ENCODE measurements around the gene BIN1. TPM values are rescaled to one million over a fixed set of nuclear protein-coding genes. Genes with fewer than 3 reads are reported as not detected.

Gene BIN1
- total and polyA plus RNA-seq, 7 donors, result 615 to 1,667 (median 1,331) TPM

GRCh38 chr2:127007652-127008051 is 99.3 kb downstream of the BIN1 start:
- no peak for DNase-seq
- intact Hi-C loops (cut with DNase I), result no loop called here
- Histone ChIP-seq H3K9me3 (no peaks in the 10 kb centered on the region), H3K27ac (no peak overlapping the region), H3K4me3 (no peak overlapping the region), H3K4me1 (no peaks in the 10 kb centered on the region), H3K27me3 (ENCODE audit: insufficient read depth in 3 of 3, low read length in 2 of 3) (peaks cover 0 to 13% (median 0%) of the 10 kb centered on the region in 3 donors), H3K36me3 (ENCODE audit: insufficient read depth in 1 of 2, low read depth in 1 of 2) (no peaks in the 10 kb centered on the region)
- TF ChIP-seq CTCF (IDR thresholded peaks at IDR 0.05), result no peak
- no peak for ATAC-seq
- 62 to 80% (median 67%) methylated on average over 3 of the region's 3 CpGs for WGBS, 3 donors

- TF ChIP-seq CTCF (IDR thresholded peaks at IDR 0.05), result no peak
- 77 to 83% (median 80%) methylated on average over 4 of the region's 4 CpGs for WGBS, 3 donors
- H3K27me3 ChIP-seq (ENCODE audit: insufficient read depth in 3 of 3, low read length in 2 of 3), result peaks cover 0 to 8% (median 0%) of the 10 kb centered on the region in 3 donors
- no peaks in the 10 kb centered on the region for H3K9me3 ChIP-seq
- no peaks in the 10 kb centered on the region for H3K36me3 ChIP-seq (ENCODE audit: insufficient read depth in 1 of 2, low read depth in 1 of 2)
- no peak overlapping the region for H3K4me3 ChIP-seq
- ATAC-seq, result no peak
- no peak for DNase-seq
- intact Hi-C loops (cut with DNase I), result no loop called here
- no peaks in the 10 kb centered on the region for H3K4me1 ChIP-seq
- H3K27ac ChIP-seq, result no peak overlapping the region
Measured at GRCh38 chr2:127006962-127007361, 100.0 kb downstream of the BIN1 start.

GRCh38 chr2:127004893-127005600 is 101.9 kb downstream of the BIN1 start:
- 88 to 90% (median 89%) methylated on average over 6 of the region's 6 CpGs for WGBS, 3 donors
- H3K27ac ChIP-seq, result no peak overlapping the region

GRCh38 chr2:127003070-127003800 is 103.7 kb downstream of the BIN1 start:
- TF ChIP-seq CTCF (IDR thresholded peaks at IDR 0.05), result no peak
- ATAC-seq, result no peak
- 76 to 79% (median 77%) methylated on average over 9 of the region's 9 CpGs for WGBS, 3 donors
- H3K27me3 ChIP-seq (ENCODE audit: insufficient read depth in 3 of 3, low read length in 2 of 3), result no peaks in the 10 kb centered on the region
- no peak overlapping the region for H3K27ac ChIP-seq
- no peaks in the 10 kb centered on the region for H3K9me3 ChIP-seq
- H3K4me1 ChIP-seq, result no peaks in the 10 kb centered on the region
- DNase-seq, result no peak
- H3K36me3 ChIP-seq (ENCODE audit: insufficient read depth in 1 of 2, low read depth in 1 of 2), result no peaks in the 10 kb centered on the region
- intact Hi-C loops (cut with DNase I), result no loop called here
- H3K4me3 ChIP-seq, result no peak overlapping the region

More at GRCh38 chr2:127004893-127005600, 101.9 kb downstream of the BIN1 start:
- H3K4me1 ChIP-seq, result no peaks in the 10 kb centered on the region
- no peak for ATAC-seq
- no peaks in the 10 kb centered on the region for H3K36me3 ChIP-seq (ENCODE audit: insufficient read depth in 1 of 2, low read depth in 1 of 2)
- intact Hi-C loops (cut with DNase I), result no loop called here
- no peaks in the 10 kb centered on the region for H3K27me3 ChIP-seq (ENCODE audit: insufficient read depth in 3 of 3, low read length in 2 of 3)
- H3K9me3 ChIP-seq, result no peaks in the 10 kb centered on the region
- no peak for DNase-seq
- no peak overlapping the region for H3K4me3 ChIP-seq
- TF ChIP-seq CTCF (IDR thresholded peaks at IDR 0.05), result no peak

Measured in psoas muscle (tissue), 8 donors.